GM20000 (cell line): ENCODE data around the gene MAP3K13.
"Not testable (repeated sequence)": the region's sequence is repeated elsewhere in the genome, so short reads cannot be mapped to it uniquely, and the experiment has no call there.

Experiments used
- DNase-seq: peaks from one replicate; pipeline ENCODE4 v3.0.0; 2012; ENCODE audit warnings: low spot score
- CTCF ChIP-seq: IDR thresholded peaks from 2 replicates; pipeline ENCODE4 v1.5.1; 2012; ENCODE audit warnings: mild to moderate bottlenecking, control low read depth; ENCODE audit errors: extremely low read depth, missing control alignments

MAP3K13 gene

GRCh38 chr3:185381320-185382058, 18.6 kb downstream of the MAP3K13 start:
- TF ChIP-seq CTCF = no peak
- no peak for DNase-seq

GRCh38 chr3:185382154-185382553, 19.2 kb downstream of the MAP3K13 start:
- no peak for DNase-seq
- TF ChIP-seq CTCF = no peak

GRCh38 chr3:185386515-185386914, 23.6 kb downstream of the MAP3K13 start:
- DNase-seq = not testable (repeated sequence)

DNA sequence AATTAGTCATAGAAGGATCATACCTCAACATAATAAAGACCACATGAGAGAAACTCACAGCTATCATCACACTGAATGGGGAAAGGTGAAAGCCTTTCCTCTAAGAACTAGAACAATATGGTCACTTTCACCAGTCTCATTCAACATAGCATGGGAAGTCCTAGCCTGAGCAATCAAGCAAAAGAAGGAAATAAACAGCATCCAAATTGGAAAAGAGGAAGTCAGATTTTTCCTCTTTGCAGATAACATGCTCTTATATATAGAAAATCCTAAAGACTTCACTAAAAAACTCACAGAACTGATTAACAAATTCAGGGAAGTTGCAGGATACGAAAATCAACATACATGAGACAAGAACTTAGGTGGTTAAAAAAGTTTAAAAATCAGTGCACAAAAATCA, 24.7 kb downstream of the MAP3K13 start:
- DNase-seq = no peak
- TF ChIP-seq CTCF = no peak

- no peak for TF ChIP-seq CTCF
- DNase-seq = no peak
Observed at GRCh38 chr3:185393055-185393454, 30.1 kb downstream of the MAP3K13 start.

- TF ChIP-seq CTCF = no peak
- DNase-seq = no peak
Observed at GRCh38 chr3:185397676-185398075, 34.7 kb downstream of the MAP3K13 start.

DNA sequence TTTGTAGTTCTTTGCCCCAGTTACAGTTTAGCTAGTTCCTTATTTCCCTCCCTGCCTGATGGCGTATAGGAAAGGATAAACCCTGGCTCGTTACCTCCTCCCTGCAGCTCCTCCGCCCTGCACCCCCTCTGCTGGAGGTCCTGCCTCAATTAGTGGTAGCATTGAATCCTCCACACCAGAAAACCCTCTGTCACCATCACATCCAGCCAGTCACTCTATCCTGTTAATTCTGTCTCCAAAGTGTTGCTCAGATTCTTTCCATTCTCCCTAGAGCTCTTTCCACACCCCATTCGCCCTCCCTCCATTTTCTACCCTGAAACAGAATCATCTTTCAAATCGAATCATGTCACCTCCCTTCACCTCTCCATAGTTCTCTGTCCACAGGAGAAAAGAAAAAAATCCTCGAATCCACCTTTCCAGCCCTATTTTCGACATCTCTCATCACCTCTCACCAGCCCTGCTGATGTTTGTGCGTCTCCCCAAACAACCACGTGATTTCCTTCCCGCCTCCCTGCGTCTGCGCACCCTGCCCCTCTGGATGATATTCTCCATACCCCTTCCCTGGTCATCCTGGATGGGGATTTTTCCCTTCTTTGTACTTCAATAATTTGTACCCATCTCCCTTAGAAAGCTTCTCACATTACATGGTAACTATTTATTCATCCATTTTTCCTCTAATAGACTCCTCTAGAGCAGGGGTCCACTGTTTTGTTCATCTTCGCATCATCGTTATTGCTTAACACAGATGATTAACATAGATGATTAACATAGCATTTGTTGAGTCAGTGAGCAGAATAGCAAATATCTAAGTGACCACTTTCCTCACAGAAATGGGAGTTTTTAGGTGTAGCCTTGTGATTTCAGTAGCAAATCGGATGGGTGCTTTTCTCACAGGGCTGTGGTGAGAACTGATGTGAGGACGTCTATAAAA, 37.1 kb downstream of the MAP3K13 start:
- no peak for TF ChIP-seq CTCF
- no peak for DNase-seq
